Measurements from ENCODE around the gene JADE2.

Gene JADE2

GRCh38 chr5:134563962-134564361, 38.5 kb downstream of the JADE2 start:
- no peak for TF ChIP-seq CTCF (IDR thresholded peaks at IDR 0.05; ENCODE audit: low read depth, low read length)

GRCh38 chr5:134564396-134564795, 38.9 kb downstream of the JADE2 start:
- DNase-seq (ENCODE audit: extremely low read depth, low read depth), result no peak
- TF ChIP-seq CTCF (IDR thresholded peaks at IDR 0.05; ENCODE audit: low read depth, low read length), result no peak

More at GRCh38 chr5:134563962-134564361, 38.5 kb downstream of the JADE2 start:
- DNase-seq (ENCODE audit: extremely low read depth, low read depth), result no peak

GRCh38 chr5:134565791-134566740, 40.6 kb downstream of the JADE2 start:
- TF ChIP-seq CTCF (IDR thresholded peaks at IDR 0.05; ENCODE audit: low read depth, low read length), result no peak
- DNase-seq (ENCODE audit: extremely low read depth, low read depth), result no peak

GRCh38 chr5:134566741-134567221, 41.3 kb downstream of the JADE2 start:
- no peak for TF ChIP-seq CTCF (IDR thresholded peaks at IDR 0.05; ENCODE audit: low read depth, low read length)
- DNase-seq (ENCODE audit: extremely low read depth, low read depth), result no peak

GRCh38 chr5:134567641-134568336, 42.3 kb downstream of the JADE2 start:
- no peak for TF ChIP-seq CTCF (IDR thresholded peaks at IDR 0.05; ENCODE audit: low read depth, low read length)
- no peak for DNase-seq (ENCODE audit: extremely low read depth, low read depth)

GRCh38 chr5:134568337-134568700, 42.8 kb downstream of the JADE2 start:
- no peak for TF ChIP-seq CTCF (IDR thresholded peaks at IDR 0.05; ENCODE audit: low read depth, low read length)

More at GRCh38 chr5:134568337-134568700, 42.8 kb downstream of the JADE2 start:
- DNase-seq (ENCODE audit: extremely low read depth, low read depth), result no peak
